Mesothelial cell of epicardium (in vitro differentiated cells): ENCODE data around the gene ADAMTS12. TPM values are rescaled to one million over a fixed set of nuclear protein-coding genes. Genes with fewer than 3 reads are reported as not detected.

Source experiments
- DNase-seq, 2 experiments: peaks; one replicate each; pipeline ENCODE4 v3.0.0; 2021; ENCODE audit warnings: low spot score in 2 of 2; ENCODE audit not compliant: unreplicated experiment in 2 of 2
- H3K27ac Mint-ChIP-seq: 2 replicates; pipeline ENCODE4 v1.8.0; 2021; ENCODE audit warnings: mixed read lengths
- H3K27me3 Mint-ChIP-seq: 2 replicates; pipeline ENCODE4 v1.8.0; 2021; ENCODE audit warnings: low read depth, mixed read lengths
- H3K36me3 Mint-ChIP-seq: 2 replicates; pipeline ENCODE4 v1.8.0; 2021; ENCODE audit warnings: mixed read lengths
- H3K4me1 Mint-ChIP-seq: 2 replicates; pipeline ENCODE4 v1.8.0; 2021; ENCODE audit warnings: mixed read lengths
- H3K4me3 Mint-ChIP-seq: 2 replicates; pipeline ENCODE4 v1.8.0; 2021; ENCODE audit warnings: mild to moderate bottlenecking, moderate library complexity, mixed read lengths
- H3K9me3 Mint-ChIP-seq: 2 replicates; pipeline ENCODE4 v1.8.0; 2021; ENCODE audit warnings: mixed read lengths
- CTCF ChIP-seq: fragments of 200-600 bp; sonication (generic); IDR thresholded peaks from one replicate; pipeline ENCODE4 v1.5.0; 2021; ENCODE audit warnings: antibody characterized with exemption; ENCODE audit not compliant: unreplicated experiment
- total RNA-seq: library from RNA; stranded (reverse); gene quantifications from 3 replicates; pipeline ENCODE4 v1.2.1, GENCODE V29; 2021

ADAMTS12 gene
- total RNA-seq, 1 donor from 2014 or later, result 14.0 TPM

GRCh38 chr5:33633699-33634098 is 258.1 kb downstream of the ADAMTS12 start:
- no peak for TF ChIP-seq CTCF
- no peaks in the 10 kb centered on the region for H3K4me1 Mint-ChIP-seq
- no peaks in the 10 kb centered on the region for H3K27me3 Mint-ChIP-seq
- no peaks in the 10 kb centered on the region for H3K36me3 Mint-ChIP-seq
- H3K4me3 Mint-ChIP-seq, result no peak overlapping the region
- DNase-seq, result no peak
- no peak overlapping the region for H3K27ac Mint-ChIP-seq
- H3K9me3 Mint-ChIP-seq, result no peaks in the 10 kb centered on the region

GRCh38 chr5:33631786-33632185 is 260.0 kb downstream of the ADAMTS12 start:
- H3K27ac Mint-ChIP-seq, result no peak overlapping the region

DNA sequence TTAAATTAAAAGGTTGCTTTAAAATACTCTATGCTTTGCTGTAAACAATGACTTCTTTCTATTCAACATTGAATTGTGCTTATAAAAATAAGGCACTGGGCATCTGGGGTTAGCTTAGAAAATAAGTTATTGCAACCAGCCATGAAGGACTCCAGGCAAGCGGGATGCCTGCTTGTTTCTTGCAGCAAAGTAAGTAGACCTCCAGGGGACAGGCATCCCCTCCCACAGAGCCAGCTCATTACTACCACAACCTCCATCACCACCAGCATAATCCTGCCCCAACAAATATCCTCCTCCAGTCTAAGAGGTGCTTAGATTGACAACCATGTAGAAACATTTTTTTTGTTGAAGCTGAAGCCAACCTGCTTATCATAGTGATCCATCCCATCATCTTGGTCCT is 260.7 kb downstream of the ADAMTS12 start:
- TF ChIP-seq CTCF, result no peak
- H3K27ac Mint-ChIP-seq, result no peak overlapping the region
- H3K4me1 Mint-ChIP-seq, result no peaks in the 10 kb centered on the region
- no peaks in the 10 kb centered on the region for H3K27me3 Mint-ChIP-seq
- no peaks in the 10 kb centered on the region for H3K9me3 Mint-ChIP-seq
- H3K4me3 Mint-ChIP-seq, result no peak overlapping the region
- DNase-seq, result no peak
- H3K36me3 Mint-ChIP-seq, result no peaks in the 10 kb centered on the region

More at GRCh38 chr5:33631786-33632185, 260.0 kb downstream of the ADAMTS12 start:
- Mint-ChIP-seq H3K27me3 (no peaks in the 10 kb centered on the region), H3K4me3 (no peak overlapping the region), H3K36me3 (no peaks in the 10 kb centered on the region), H3K9me3 (no peaks in the 10 kb centered on the region), H3K4me1 (no peaks in the 10 kb centered on the region)
- TF ChIP-seq CTCF, result no peak
- DNase-seq, result no peak

GRCh38 chr5:33629999-33630398 is 261.8 kb downstream of the ADAMTS12 start:
- H3K36me3 Mint-ChIP-seq, result no peaks in the 10 kb centered on the region
- no peaks in the 10 kb centered on the region for H3K9me3 Mint-ChIP-seq
- DNase-seq, result no peak
- no peaks in the 10 kb centered on the region for H3K4me1 Mint-ChIP-seq
- no peak overlapping the region for H3K27ac Mint-ChIP-seq
- TF ChIP-seq CTCF, result no peak
- no peak overlapping the region for H3K4me3 Mint-ChIP-seq
- H3K27me3 Mint-ChIP-seq, result no peaks in the 10 kb centered on the region

DNA sequence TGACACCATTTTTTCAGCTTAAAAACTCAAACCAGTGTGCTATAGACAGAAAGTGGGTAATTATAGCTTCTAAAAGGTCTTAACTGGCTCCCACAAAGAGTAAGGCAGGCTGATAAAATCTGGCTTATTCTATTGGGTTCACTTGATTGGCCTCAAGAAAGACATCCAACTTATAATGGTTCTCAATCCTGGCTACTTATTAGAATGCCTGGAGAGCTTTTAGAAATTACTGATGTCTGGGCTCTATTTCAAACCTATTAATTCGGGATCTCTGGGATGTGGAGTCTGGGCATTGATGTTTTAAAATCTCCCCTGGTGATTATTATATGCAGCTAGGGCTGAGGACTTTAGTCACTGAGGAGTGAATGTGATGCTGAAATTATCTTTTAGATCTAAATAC is 263.0 kb downstream of the ADAMTS12 start:
- no peak for DNase-seq
- no peak overlapping the region for H3K27ac Mint-ChIP-seq
- no peak for TF ChIP-seq CTCF
- no peaks in the 10 kb centered on the region for H3K27me3 Mint-ChIP-seq
- H3K9me3 Mint-ChIP-seq, result no peaks in the 10 kb centered on the region
- no peak overlapping the region for H3K4me3 Mint-ChIP-seq
- no peaks in the 10 kb centered on the region for H3K4me1 Mint-ChIP-seq
- no peaks in the 10 kb centered on the region for H3K36me3 Mint-ChIP-seq

DNA sequence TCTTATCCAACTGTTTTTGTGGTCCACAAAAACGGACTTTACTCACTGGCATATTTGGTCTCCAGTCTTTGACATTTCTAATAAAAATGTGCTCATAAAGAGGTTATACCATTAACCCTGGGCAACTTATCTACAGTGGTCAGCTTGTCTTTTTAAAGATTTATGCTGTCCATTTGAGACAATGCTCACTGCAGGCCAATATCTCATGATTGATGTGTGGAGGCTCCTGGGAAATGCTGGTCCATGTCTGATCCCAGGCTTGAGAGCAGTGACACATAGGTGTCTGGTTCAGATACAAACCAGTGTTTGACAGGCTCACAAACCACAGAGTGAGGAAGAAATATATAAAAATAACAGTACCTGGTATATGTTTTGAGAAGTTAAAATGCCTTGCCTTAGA is 270.3 kb downstream of the ADAMTS12 start:
- Mint-ChIP-seq H3K4me1 (no peaks in the 10 kb centered on the region), H3K27me3 (no peaks in the 10 kb centered on the region), H3K36me3 (no peaks in the 10 kb centered on the region), H3K4me3 (no peak overlapping the region), H3K9me3 (no peaks in the 10 kb centered on the region), H3K27ac (no peak overlapping the region)
- TF ChIP-seq CTCF, result no peak
- DNase-seq, result no peak
